ENCODE data around the gene SLC6A3.

DNA sequence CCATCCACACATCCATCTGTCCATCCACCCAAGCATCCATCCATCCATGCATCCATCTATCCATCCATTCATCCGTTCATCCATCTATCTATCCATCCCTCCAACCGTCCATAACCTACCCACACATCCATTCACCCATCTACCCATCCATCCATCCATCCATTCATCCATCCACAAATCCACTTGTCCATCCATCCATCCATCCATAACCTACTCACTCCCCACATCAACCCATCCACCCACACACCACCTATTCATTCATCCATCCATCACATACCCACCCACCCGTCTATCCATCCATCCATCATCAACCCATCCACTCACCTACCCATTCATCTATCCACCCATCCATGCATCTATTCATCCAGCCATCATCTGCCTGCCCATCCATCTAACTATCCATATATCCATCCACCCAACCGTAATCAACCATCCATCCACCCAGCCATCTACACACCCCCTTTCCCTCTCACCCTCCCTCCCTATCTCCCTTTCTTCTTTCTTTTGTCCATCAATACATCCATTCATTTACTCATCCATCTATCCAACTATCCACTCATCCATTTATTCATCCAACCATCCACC lies 56.8 kb downstream of the SLC6A3 start:
- TF ChIP-seq, protein P1, sequence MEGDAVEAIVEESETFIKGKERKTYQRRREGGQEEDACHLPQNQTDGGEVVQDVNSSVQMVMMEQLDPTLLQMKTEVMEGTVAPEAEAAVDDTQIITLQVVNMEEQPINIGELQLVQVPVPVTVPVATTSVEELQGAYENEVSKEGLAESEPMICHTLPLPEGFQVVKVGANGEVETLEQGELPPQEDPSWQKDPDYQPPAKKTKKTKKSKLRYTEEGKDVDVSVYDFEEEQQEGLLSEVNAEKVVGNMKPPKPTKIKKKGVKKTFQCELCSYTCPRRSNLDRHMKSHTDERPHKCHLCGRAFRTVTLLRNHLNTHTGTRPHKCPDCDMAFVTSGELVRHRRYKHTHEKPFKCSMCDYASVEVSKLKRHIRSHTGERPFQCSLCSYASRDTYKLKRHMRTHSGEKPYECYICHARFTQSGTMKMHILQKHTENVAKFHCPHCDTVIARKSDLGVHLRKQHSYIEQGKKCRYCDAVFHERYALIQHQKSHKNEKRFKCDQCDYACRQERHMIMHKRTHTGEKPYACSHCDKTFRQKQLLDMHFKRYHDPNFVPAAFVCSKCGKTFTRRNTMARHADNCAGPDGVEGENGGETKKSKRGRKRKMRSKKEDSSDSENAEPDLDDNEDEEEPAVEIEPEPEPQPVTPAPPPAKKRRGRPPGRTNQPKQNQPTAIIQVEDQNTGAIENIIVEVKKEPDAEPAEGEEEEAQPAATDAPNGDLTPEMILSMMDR (conservative IDR thresholded peaks at IDR 0.05; ENCODE audit: low read length), result no peak
- no peak for TF ChIP-seq EZH2phosphoT487 (IDR thresholded peaks at IDR 0.05; ENCODE audit: borderline replicate concordance)
